GM18508 (cell line): ENCODE results near the gene DPP6.

Experiments
- ATAC-seq: cut with Tn5 transposase; IDR thresholded peaks from one replicate; pipeline ENCODE4 v1.9.1; 2021; ENCODE audit warnings: moderate number of reproducible peaks; ENCODE audit not compliant: insufficient read depth, unreplicated experiment

Gene DPP6

GRCh38 chr7:154437234-154437633, 385.0 kb downstream of the DPP6 start:
- ATAC-seq, result no peak

GRCh38 chr7:154438571-154439367, 386.6 kb downstream of the DPP6 start:
- no peak for ATAC-seq

GRCh38 chr7:154440058-154440457, 387.9 kb downstream of the DPP6 start:
- ATAC-seq, result no peak

GRCh38 chr7:154440651-154441050, 388.5 kb downstream of the DPP6 start:
- no peak for ATAC-seq

GRCh38 chr7:154441811-154442210, 389.6 kb downstream of the DPP6 start:
- ATAC-seq, result no peak

GRCh38 chr7:154442939-154443338, 390.7 kb downstream of the DPP6 start:
- no peak for ATAC-seq

GRCh38 chr7:154450451-154450850, 398.3 kb downstream of the DPP6 start:
- ATAC-seq, result no peak

- no peak for ATAC-seq
Observed at GRCh38 chr7:154451480-154452457, 399.6 kb downstream of the DPP6 start.

- ATAC-seq, result no peak
Observed at GRCh38 chr7:154463794-154464193, 411.6 kb downstream of the DPP6 start.

GRCh38 chr7:154469652-154470051, 417.5 kb downstream of the DPP6 start:
- no peak for ATAC-seq

GRCh38 chr7:154472343-154472742, 420.1 kb downstream of the DPP6 start:
- no peak for ATAC-seq

GRCh38 chr7:154473360-154473759, 421.2 kb downstream of the DPP6 start:
- no peak for ATAC-seq

- ATAC-seq, result no peak
Observed at GRCh38 chr7:154474903-154475520, 422.8 kb downstream of the DPP6 start.

GRCh38 chr7:154475864-154476263, 423.7 kb downstream of the DPP6 start:
- no peak for ATAC-seq

- ATAC-seq, result no peak
Observed at GRCh38 chr7:154480817-154481216, 428.6 kb downstream of the DPP6 start.

GRCh38 chr7:154482863-154483262, 430.7 kb downstream of the DPP6 start:
- ATAC-seq, result no peak

GRCh38 chr7:154484406-154484805, 432.2 kb downstream of the DPP6 start:
- ATAC-seq, result no peak

- ATAC-seq, result no peak
Observed at GRCh38 chr7:154484943-154485342, 432.7 kb downstream of the DPP6 start.

- ATAC-seq, result no peak
Observed at GRCh38 chr7:154489897-154490296, 437.7 kb downstream of the DPP6 start.

- no peak for ATAC-seq
Observed at GRCh38 chr7:154493594-154493993, 441.4 kb downstream of the DPP6 start.

GRCh38 chr7:154497751-154498150, 445.6 kb downstream of the DPP6 start:
- no peak for ATAC-seq
